Activated CD8-positive, alpha-beta memory T cell treated with anti-CD3 and anti-CD28 coated beads, Interleukin-2, amount 50 U/mL, for 4 hours (primary cell): ENCODE data around the gene PVALB.

Experiments
- DNase-seq: peaks from one replicate; pipeline ENCODE4 v3.0.0-alpha.2; 2020

The PVALB gene

GRCh38 chr22:36770513-36771231, 46.2 kb downstream of the PVALB start:
- no peak for DNase-seq

- no peak for DNase-seq
Observed at GRCh38 chr22:36769541-36770512, 47.0 kb downstream of the PVALB start.

- DNase-seq: no peak
Observed at GRCh38 chr22:36768616-36769015, 48.2 kb downstream of the PVALB start.

GRCh38 chr22:36768141-36768540, 48.7 kb downstream of the PVALB start:
- DNase-seq: no peak

GRCh38 chr22:36767035-36767775, 49.6 kb downstream of the PVALB start:
- DNase-seq: no peak

- no peak for DNase-seq
Observed at GRCh38 chr22:36765943-36766450, 50.8 kb downstream of the PVALB start.

GRCh38 chr22:36765131-36765942, 51.5 kb downstream of the PVALB start:
- DNase-seq: no peak

GRCh38 chr22:36764641-36765040, 52.2 kb downstream of the PVALB start:
- DNase-seq: no peak

- DNase-seq: no peak
Observed at GRCh38 chr22:36764060-36764459, 52.8 kb downstream of the PVALB start.

GRCh38 chr22:36763576-36763975, 53.3 kb downstream of the PVALB start:
- no peak for DNase-seq

- no peak for DNase-seq
Observed at GRCh38 chr22:36762687-36763260, 54.1 kb downstream of the PVALB start.

GRCh38 chr22:36761553-36762240, 55.1 kb downstream of the PVALB start:
- DNase-seq: peak; percentile 9

GRCh38 chr22:36760786-36761185, 56.0 kb downstream of the PVALB start:
- DNase-seq: peak; percentile 8

GRCh38 chr22:36759481-36760159, 57.2 kb downstream of the PVALB start:
- no peak for DNase-seq

GRCh38 chr22:36758792-36759271, 58.0 kb downstream of the PVALB start:
- DNase-seq: peak; percentile 9

- DNase-seq: peak; percentile 77
Observed at GRCh38 chr22:36757668-36758211, 59.1 kb downstream of the PVALB start.

- DNase-seq: peak; percentile 8
Observed at GRCh38 chr22:36756746-36757655, 59.8 kb downstream of the PVALB start.

GRCh38 chr22:36756031-36756430, 60.8 kb downstream of the PVALB start:
- DNase-seq: peak; percentile 1

- no peak for DNase-seq
Observed at GRCh38 chr22:36755316-36755715, 61.5 kb downstream of the PVALB start.
